ENCODE results near the gene RNASEH2A.
A peak's percentile ranks its signal among the peaks of the same experiment; 100 is the strongest.
"Not testable (repeated sequence)": the region's sequence is repeated elsewhere in the genome, so short reads cannot be mapped to it uniquely, and the experiment has no call there.

RNASEH2A gene

DNA sequence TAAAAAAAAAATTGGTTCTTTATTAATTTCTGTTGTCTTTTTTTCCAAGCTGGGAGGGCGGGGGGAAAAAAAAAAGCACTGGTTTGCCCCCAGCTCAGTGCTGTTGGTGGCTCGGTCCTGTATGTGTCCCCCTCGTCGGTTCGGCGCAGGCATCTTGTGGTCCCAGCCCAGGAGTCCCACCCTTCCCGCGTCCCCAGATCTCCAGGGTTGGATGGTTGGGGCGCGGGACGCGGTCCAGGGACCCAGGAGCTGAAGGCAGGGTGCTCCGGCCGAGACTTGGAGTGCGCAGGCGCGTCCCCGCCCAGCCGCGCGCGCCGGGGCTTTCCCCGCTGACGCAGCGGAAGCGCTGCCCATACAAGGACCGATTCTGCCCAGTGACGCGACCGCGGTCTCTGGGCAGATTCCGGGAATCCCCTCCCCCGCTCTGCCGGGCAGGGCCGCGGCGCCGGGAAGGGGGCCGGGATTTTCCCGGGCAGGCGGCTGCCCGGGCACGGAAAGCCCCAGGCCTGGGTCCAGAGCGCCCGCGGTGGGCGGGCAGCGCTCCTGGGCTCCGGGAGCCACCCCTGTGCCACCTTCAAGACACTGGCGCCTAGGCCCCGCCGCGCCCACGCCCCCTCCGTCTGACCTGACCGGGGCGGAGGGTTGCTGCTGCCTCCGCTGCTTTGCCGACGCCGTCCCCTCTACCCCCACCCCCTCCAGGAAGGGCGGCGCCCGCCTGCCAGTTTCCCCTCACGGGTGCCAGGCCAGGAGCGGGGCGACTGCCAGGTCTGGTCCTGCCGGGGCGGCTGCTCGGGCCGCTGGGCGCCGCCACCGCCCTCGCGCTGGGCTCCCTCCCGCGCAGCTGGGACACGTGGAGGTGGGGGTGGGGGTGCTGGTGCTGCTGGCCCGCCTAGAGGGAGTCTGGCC is 12.8 kb upstream of the RNASEH2A start:
- peak; percentile 90 to 91 for DNase-seq (ENCODE audit: low read depth in 2 of 2)

DNA sequence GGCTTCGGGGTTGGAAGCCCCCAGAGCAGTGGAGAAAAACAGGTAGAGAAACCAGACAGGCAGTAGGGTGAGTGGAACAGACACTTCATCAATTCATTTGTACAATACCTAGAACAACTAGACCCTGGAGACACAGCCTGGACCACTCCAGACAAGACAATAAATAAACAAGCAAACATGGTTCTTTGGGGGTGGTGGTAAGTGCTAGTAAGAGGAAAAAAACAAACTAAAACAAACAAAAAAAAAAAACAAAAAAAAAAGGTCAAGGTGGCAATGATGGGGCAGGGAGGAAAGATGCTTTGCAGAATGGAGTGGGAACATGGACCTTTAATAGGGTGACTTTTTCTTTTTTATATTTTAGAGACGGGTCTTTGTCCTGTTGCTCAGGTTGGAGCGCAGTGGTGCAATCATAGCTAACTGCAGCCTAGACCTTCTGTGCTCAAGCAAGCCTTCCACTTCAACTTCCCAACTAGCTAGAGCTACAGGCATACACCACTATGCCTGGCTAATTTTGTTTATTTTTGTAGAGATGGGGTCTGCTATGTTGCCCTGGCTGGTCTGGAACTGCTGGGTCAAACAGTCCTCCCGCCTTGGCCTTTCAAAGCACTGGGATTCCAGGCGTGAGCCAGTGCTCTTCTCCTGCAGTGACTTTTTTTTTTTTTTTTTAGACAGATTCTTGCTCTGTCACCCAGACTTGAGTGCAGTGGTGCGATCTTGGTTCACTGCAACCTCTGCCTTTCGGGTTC is 12.0 kb upstream of the RNASEH2A start:
- DNase-seq (ENCODE audit: low read depth in 2 of 2), result no peak

DNA sequence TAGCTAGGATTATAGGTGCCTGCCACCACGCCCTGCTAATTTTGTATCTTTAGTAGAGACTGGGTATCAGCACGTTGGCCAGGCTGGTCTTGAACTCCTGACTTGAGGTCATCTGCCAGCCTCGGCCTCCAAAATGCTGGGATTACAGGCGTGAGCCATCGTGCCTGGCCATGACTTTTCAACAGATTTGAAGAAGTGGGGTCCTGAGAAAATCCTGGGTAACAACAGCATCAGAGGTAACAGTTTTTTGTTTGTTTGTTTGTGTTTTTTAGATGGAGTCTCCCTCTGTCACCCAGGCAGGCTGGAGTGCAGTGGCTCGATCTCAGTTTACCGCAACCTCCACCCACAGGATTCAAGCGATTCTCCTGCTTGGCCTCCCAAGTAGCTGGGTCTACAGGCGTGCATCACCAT is 11.4 kb upstream of the RNASEH2A start:
- no peak for DNase-seq (ENCODE audit: low read depth in 2 of 2)

DNA sequence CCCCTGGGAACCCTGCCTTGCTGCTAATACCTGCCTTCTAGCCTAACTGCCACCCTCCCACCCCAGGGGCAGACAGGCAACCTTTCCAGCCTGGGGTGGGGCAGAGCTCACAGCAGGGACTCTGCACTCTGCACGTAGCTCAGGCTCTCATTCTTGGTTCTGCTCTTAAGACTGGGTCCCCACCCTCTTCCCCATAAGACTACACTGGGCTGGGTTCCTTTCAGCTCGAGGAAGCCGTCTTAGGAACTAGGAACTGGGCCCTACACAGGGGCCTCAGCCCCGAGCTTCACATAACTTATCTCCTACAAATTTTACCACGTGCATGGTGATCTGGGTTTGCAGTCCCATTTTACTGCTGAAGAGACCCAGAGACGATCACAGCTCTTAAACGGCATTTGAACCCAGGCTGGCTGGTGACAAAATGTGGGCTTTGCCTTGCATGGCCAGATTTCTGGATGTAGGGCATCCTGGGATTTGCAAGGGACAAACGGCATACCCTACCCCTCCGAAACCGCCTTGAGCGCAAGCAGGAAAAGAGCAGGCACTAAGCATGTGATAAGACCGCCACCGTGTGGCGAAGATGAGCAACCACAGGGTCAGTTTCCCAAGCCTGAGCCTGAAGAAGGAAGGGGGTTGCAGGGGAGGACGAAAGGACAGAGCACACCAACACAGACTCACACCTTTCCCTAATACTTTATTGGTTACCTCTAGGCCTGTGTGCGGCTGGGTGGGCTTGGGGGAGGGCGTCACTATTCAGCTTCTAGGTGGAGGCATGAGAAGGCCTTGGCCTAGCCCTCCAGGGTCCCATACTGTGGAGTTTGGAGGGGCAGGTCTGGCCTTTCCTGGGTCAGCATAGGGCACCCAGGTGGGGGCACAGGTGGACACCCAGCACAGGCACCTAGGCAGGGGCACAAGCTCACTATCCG is 10.0 kb upstream of the RNASEH2A start:
- no peak for DNase-seq (ENCODE audit: low read depth in 2 of 2)

DNA sequence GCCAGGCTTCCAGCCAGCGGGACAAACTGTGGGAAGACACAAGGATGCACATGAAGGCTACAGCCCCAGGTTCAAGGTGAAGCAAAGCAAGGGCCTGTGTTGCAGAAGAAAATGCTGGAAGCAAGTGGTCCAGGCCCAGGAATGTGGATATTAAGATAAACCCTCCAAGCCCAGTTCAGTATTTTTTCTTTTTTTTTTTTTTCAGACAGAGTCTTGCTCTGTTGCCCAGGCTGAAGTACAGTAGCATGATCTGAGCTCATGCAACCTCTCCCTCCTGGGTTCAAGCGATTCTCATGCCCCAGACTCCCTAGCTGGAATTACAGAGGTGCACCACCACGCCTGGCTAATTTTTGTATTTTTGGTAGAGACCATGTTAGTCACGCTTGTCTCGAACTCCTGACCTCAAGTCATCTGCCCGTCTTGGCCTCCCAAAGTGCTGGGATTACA is 9.2 kb upstream of the RNASEH2A start:
- no peak for DNase-seq (ENCODE audit: low read depth in 2 of 2)

DNA sequence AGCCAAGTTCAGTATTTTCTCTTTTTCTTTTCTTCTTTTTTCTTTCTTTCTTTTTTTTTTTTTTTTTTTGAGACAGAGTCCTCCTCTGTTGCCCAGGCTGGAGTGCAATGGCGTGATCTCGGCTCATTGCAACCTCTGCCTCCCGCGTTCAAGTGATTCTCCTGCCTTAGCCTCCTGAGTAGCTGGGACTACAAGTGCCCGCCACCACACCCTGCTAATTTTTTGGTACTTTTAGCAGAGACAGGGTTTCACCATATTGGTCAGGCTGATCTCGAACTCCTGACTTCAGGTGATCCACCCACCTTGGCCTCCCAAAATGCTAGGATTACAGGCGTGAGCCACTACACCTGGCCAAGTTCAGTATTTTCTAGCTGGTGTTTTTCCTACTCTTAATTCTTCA is 8.8 kb upstream of the RNASEH2A start:
- not testable (repeated sequence) for DNase-seq (ENCODE audit: low read depth in 2 of 2)

DNA sequence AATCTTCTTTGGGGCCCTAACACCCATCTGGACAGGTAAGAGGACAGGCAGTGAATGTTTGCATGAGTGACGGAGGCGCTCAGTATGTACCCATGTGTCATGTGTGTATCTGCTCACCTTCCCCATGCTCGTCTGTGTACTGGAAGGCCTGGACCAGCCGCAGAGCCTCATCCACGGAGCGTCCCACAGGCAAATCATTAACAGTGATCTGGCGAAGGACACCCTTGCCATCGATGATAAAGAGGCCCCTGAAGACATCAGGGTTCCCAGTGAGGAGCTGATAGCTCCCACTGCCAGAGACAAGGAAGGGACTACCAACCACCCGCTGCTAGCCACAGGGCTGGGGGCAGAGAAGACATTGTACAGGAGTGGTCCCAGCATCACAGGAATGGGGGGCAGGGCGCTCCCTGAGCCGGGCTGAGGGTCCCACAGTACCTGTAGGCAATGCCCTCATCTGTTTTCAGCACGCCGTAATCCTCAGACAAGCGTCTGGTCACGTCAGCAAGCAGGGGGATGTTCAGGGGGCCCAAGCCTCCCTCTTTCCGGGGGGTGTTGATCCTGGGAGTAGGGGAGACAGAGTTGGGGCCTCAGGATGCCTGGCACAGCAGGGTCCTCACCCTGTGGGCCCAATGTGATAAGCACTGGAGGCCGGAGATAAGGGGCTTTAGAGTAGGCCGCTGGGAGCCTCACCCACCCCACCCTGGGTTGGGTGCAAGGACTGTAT is 6.5 kb upstream of the RNASEH2A start:
- DNase-seq (ENCODE audit: low read depth in 2 of 2), result no peak

DNA sequence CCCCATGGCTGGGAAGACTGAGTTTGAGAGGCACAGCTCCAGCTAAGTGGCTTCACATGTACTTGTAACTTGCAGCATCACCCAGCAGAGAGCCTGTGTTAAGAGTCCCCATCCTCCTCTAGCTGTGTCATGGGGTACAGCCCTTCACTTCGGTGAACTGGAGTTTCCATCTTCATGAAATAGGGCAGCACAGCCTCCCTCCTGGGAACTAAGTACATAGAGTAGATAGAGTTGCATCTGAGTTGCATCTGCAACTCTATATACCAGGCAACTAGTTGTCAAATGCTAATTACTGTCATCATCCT is 6.0 kb upstream of the RNASEH2A start:
- no peak for DNase-seq (ENCODE audit: low read depth in 2 of 2)

DNA sequence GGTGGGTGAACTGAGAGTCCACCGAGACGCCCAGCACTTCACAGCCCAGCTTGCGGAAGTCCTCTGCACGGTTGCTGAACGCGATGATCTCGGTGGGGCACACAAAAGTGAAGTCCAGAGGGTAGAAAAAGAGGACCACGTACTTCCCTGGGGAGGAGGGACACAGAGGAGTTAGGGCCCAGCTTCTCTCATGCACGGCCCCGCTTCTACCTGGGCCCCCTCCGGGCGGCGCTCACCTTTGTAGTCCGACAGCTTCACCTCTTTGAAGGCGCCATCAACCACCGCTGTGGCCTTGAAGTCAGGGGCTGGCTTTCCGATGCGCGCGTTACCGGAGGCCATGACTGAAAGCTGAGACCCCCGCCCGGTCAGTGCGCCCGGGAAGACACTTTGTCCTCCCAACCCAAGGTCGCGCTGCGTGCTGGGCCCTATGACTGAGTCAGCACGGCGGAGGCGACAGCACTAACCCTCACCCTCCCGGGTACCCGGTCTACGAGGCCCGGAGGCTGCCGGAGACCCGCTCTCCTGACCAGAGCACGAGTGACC is 5.4 kb upstream of the RNASEH2A start:
- no peak for DNase-seq (ENCODE audit: low read depth in 2 of 2)

DNA sequence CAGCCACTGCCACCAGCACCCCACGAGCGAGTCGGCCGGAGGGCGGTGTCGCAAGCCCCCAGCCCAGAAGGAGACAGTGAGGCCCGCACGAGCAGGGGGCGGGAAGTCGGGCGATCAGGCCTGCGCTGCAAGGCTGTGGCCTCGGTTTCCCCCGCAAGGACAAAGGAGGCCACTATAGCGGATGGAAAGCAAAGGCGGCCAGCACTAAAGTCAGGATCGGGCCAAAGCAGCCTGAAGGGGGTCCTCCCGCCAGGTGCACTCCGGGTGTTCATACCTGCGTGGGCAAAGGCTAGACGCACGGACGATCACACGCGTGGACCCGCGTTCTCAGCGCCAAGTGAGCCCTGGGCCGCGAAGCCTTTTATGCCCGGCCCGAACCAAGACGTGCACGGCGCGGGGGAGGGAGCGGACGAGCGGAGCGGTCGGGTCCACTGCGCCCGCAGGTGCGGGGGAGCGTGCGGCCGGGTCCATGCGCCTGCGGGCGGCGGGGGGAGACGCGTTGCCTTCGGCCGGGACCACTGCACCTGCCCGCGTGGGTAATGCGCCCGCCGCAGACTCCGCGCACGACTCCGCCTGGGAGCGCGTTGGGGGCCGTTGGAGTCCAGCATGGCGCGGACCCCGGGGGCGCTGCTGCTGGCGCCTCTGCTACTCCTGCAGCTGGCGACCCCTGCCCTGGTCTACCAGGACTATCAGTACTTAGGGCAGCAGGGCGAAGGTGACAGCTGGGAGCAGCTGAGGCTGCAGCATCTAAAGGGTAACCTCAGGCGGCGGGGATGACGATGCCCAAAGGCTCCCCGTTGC is 4.7 kb upstream of the RNASEH2A start, which contains the start of the genes PRDX2 and THSD8:
Gene PRDX2 (minus strand): TSS at position 335 of the 801 bp plus-strand sequence. CDS start 539 bp downstream, outside the sequence.
Gene THSD8 (plus strand): TSS at position 604 of the 801 bp plus-strand sequence. CDS start 3 bp downstream, at position 607.
- DNase-seq (ENCODE audit: low read depth in 2 of 2), result peak in 1 of 2 donors; percentile 68

DNA sequence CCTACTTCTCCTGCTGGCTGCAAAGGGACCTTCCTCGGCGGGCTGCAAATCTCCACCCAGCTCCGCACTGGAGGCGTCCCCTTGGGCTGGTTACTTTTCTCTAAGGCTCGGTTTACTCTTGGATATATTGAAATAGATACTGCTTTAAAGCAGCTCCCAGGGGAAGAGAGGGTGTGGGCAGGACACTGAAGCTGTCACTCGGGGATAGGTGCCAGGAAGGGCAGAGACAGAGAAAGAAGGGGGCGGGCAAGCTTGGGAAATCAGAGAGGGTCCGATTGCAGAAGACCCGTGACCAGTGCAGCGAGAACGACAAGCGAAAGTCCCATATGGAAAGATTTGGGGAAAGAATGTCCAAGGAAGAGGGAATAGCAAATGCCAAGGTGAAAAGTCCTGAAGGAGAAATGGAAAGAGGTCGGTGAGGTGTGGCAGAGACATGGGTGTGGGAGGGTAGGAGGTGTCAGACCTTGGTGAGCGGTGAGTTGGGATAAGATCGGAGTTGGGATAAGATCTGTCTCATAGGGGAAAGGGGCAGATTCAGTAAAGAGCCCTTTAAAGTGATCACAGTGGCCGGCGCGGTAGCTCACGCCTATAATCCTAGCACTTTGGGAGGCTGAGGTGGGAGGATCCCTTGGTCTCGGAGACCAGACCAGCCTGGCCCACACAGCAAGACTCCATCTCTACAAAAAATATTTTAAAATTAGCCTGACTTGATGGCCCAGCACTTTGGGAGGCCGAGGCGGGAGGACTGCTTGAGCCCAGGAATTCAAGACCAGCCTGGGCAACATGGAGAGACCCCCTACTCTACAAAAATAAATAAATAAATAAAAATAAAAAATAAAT is 3.9 kb upstream of the RNASEH2A start:
- DNase-seq (ENCODE audit: low read depth in 2 of 2), result no peak

DNA sequence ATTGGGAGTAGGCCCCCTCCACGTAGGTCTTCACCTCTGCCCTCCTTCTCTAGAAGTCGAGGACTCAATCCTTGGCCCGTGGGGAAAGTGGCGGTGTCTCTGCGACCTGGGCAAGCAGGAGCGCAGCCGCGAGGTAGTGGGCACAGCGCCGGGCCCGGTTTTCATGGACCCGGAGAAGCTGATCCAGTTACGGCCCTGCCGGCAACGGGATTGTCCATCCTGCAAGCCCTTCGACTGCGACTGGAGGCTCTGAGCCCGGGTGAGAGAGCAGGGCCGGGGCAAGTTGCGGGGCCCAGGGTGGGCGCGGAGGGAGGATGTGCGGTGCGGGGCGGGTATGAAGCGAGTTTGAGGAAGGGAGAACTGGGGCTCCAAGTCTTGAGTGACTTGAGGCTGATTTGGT is 2.3 kb upstream of the RNASEH2A start:
- DNase-seq (ENCODE audit: low read depth in 2 of 2), result no peak

DNA sequence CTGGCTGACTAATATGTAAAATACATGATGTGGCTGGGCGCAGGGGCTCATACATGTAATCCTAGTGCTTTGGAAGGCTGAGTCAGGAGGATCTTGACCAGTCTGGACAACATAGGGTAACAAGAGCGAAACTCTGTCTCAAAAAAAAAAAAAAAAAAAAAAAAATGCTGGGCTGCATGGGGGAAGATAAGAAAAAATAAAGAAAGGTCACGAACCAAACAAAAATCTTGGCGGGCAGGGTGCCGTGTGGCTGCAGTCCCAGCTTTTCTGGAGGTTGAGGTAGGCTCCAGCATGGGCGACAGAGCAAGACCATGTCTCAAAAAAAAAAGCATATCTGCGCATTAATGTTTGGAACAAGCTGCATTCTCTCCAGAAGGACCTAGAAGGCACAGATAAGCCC is 8.7 kb downstream of the RNASEH2A start:
- no peak for DNase-seq (ENCODE audit: low read depth in 2 of 2)

DNA sequence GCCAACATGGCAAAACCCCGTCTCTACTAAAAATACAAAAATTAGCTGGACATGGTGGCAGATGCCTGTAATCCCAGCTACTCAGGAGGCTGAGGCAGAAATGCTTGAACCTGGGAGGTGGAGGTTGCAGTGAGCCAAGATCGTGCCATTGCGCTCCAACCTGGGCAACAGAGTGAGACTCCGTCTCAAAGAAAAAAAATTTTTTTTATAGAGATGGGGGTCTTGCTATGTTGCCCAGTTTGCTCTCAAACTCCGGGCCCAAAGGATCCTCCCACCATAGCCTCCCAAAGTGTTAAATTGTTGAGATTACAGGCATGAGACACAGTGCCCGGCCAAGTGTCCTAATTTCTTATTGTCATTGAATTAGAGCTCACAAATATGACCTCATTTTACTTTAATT is 10.8 kb downstream of the RNASEH2A start:
- not testable (repeated sequence) for DNase-seq (ENCODE audit: low read depth in 2 of 2)

DNA sequence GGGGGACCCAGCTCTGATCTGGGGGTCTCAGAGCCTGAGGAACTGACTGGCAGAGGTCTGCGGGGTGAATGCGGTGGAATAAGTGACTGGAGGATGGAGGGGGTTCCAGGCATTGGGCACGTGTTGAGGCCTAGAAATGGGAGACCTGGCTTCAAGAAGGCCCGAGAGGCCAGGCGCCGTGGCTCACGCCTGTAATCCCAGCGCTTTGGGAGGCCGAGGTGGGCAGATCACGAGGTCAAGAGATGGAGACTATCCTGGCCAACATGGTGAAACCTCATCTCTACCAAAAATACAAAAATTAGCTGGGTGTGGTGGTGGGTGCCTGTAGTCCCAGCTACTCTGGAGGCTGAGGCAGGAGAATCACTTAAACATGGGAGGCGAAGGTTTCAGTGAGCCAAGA is 11.4 kb downstream of the RNASEH2A start:
- not testable (repeated sequence) for DNase-seq (ENCODE audit: low read depth in 2 of 2)

DNA sequence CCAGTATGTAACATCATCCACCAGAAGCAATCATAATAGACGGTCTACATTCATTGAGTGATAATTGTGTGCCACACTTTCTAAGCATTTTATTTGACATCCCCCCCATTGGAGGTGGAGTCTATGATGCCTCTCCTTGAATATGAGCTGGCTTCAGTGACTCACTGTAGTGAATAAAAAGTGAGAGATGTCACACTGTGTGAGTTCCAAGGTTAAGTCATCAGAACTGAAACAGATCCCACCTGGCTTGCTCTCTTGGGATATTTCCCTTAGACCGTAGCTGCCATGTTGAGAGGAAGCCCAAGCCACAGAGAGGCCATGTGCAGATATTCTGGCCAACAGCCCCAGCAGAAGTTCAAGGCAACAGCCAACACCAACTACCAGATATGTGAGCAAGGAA is 15.4 kb downstream of the RNASEH2A start:
- DNase-seq (ENCODE audit: low read depth in 2 of 2), result no peak

DNA sequence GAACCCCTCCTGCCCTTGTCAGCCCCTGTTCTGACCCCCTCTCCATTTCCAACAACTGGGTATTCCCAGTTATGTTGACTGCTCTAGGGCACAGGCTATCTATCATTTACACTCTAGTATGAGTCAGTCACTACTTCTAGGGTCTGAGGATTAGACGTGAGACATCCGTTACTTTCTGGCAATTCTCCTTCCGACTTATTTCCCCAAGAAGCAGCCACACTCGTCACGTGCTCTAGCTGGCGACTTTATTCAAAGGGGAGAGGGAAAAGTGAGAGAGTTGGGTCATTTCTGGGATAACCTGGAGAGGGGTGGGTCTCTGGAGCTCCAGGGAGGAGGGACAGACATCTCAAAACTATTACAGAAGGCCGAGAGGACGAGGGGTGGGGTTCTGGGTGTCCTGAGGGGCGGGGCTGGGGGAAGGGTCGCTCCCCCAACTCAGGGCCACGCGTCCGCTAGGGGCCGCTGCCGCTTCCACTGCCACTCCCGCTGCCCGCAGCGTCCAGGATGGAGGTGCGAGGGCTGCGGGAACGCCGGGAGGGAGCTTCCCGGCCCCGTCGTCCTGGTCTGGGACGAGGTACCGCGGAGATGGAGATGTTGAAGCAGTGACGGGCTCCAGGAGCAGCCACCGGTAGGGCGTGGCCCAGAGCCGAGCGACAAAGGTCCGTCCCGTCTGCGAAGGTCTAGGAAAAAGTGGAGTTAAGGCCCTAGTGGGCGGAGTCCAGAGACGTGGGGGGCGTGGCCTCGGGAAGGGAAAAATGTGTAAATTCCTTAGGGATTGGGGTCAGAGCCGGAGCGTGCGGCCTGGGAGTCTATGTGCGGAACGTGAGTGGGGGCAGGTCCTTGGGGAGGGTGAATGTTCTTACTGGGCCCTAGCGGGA is 19.1 kb downstream of the RNASEH2A start:
- no peak for DNase-seq (ENCODE audit: low read depth in 2 of 2)

DNA sequence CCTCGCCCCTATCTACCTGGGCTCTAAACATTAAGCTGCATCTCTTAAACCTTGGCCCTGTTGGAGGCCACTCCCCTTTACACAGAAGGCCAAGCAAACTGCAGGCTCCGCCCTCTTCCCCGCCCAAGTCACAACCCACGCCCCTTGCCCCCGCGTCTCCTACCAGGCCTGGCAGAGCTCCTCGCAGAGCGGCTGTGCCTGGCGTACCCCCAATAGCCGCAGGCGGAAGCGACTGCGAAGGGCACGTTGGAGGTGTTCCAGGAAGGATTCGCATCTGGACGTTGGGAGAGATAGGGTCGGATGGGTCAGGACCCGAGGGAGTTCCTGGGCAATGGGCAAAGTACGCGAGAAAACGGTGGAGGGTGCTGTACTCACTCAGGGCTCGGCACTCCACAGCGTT is 22.1 kb downstream of the RNASEH2A start:
- DNase-seq (ENCODE audit: low read depth in 2 of 2), result peak in 1 of 2 donors; percentile 46

Data from stimulated activated CD8-positive, alpha-beta memory T cell treated with anti-CD3 and anti-CD28 coated beads, Interleukin-15, amount 100 ng/mL, for 48 hours (primary cell).